Mesenteric fat pad (tissue), 1 donor: ENCODE results near the gene SPATA33. TPM values are rescaled to one million over a fixed set of nuclear protein-coding genes. Genes with fewer than 3 reads are reported as not detected.
"Not testable (repeated sequence)": the region's sequence is repeated elsewhere in the genome, so short reads cannot be mapped to it uniquely, and the experiment has no call there.

Experiments
- DNase-seq: peaks from one replicate; pipeline ENCODE4 v3.0.0-alpha.2; 2020; ENCODE audit warnings: low spot score
- total RNA-seq: library from RNA; stranded (reverse); fragmentation: NEBNext Ultra II Directional; extraction: Animal tissue kit (Norgen Biotek cat#: 25700); gene quantifications from one replicate; pipeline ENCODE4 v1.2.1, GENCODE V29; 2021
- donor health status: DM: yes; HTN: yes; CAD: no.

SPATA33 gene
- total RNA-seq, 1 donor from 2014 or later = 4.6 TPM

DNA sequence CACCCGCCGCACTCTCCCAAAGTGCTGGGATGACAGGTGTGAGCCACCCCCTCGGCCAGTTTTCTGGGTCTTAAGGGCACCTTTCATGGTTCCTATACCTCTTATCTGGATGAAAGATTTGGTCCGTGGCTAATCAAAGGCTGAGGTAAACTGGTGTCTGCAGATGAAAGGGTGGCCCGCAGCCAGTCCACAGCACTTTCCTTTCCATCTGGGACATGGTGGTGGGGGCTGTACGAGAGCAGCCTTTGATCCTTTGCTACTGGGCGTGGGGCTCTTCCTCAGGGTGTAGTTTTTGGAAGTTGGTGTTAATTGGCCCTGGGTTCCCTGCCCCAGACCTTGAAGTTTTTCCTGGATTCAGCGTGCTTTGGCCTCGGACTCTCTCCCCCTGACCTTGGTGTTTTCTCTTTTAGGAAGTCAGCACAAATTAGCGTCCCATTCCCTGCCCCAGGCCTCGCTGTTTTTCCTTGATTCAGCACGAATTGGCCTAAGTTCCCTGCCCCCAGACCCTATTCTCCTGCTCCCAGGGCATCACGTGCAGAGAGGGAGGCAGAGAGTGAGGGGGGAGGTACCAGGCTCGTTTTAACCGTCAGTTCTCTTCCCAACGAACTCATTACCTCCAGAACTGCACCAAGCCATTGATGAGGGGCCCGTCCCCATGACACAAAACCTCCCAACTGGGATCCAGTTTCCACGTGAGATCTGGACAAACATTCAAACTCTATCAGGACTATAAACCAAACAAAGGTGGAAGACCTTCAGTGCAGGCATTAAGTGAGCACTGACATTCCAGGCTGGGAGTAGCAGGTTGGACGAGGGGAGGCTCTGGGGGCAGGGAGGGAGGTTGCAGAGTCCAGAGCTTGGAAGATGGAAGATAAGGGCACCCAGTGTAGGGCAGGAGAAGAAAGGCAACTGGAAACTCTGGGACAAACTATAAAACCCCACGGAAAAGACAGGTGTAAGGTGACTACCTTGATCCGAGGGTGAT lies 32.6 kb upstream of the SPATA33 start:
- no peak for DNase-seq

DNA sequence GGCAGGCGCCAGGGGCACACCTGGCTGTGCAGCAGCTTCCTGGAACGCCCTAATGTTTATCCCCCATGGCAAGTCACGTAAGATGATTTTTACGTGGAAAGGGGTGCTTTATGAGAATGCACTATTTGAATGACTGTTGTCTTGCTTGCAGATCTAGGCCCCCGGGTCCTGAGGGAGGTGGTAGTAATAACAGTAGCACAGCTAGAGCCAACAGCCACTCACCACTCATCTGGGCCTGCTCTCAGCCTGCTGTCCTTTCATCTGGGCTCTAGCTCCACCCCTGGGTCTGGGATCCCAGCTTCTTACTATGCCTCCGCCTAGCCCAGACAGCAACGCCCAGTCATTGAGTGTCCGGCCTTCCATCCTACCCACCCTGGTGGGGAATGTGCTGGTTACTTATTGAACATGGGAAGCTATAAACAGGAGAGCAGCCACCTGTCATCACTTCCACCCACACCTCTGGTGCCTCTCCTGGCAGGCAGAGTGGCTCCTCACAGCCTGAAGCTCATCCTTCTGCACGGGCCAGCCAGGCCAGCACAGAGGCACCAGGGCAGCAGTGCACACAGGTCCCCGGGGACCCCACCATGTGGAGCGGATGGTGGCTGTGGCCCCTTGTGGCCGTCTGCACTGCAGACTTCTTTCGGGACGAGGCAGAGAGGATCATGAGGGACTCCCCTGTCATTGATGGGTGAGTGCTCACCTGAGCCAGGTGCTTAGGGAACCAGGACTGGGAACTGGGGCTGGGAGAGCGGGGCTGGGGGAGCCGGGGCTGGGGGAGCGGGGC lies 27.6 kb upstream of the SPATA33 start:
- DNase-seq = no peak

DNA sequence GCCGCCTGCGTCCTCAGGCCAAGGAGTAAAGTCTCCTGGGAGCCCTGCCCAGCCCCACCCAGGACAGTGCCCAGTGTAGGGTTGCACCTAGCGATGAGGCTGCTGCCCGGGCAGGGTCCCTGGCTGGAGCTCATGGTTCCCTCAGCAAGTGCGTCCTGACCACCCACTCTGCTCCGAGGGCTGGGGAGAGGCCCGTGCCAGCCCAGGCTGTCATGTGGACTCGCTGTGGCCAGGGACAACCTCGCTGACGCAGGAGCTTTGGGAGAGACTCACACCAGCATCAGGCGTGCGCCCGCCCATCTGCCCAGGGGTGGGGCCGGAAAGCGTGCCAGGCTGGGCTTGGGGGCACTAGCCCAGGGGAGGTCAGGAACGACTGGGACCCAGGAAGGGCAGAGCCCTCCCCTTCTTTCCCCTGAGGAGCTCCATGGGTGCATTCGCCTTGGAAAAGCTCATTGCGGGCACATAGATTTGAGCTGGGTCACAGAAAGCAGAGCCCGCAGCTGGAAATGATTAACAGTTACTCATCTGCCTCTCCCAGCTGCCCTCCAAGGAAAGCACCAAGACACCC lies 24.5 kb upstream of the SPATA33 start:
- no peak for DNase-seq

DNA sequence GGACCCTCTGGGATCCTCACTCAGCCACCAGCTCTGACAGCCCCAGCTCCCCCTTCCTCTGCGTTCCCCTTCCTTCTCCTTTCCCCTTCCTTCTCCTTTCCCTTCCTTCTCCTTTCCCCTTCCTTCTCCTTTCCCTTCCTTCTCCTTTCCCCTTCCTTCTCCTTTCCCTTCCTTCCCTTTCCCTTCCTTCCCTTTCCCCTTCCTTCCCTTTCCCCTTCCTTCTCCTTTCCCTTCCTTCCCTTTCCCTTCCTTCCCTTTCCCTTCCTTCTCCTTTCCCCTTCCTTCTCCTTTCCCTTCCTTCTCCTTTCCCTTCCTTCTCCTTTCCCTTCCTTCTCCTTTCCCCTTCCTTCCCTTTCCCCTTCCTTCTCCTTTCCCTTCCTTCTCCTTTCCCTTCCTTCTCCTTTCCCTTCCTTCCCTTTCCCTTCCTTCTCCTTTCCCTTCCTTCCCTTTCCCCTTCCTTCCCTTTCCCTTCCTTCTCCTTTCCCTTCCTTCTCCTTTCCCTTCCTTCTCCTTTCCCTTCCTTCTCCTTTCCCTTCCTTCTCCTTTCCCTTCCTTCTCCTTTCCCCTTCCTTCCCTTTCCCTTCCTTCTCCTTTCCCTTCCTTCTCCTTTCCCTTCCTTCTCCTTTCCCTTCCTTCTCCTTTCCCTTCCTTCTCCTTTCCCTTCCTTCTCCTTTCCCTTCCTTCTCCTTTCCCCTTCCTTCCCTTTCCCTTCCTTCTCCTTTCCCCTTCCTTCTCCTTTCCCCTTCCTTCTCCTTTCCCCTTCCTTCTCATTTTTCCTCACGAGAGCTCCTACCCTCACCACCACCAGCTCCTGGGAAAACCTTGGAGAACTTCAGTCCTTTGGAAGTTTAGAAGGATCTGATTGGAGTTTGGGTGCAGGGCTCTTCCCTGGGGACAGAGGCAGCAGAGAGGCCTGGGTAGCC lies 22.9 kb upstream of the SPATA33 start:
- DNase-seq = not testable (repeated sequence)

DNA sequence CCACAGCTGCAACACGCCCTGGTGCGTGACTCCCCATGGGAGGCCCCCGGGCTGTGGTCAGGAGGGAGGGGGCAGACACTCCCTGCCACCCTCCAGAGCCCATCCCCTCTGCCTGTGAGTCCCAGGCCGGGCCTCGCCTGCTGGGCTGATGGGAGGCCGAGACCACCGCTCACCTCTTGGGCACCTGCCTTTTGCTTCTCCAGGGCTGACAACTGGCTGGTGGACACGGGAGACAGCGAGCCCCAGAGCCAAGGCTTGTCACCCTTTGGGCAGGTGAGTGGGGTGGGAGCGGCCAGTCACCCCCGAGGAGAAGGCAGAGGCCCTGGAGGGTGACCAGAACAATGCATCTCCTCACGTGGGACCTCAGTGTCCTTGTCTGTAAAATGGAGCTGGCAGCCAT lies 21.0 kb upstream of the SPATA33 start:
- no peak for DNase-seq

DNA sequence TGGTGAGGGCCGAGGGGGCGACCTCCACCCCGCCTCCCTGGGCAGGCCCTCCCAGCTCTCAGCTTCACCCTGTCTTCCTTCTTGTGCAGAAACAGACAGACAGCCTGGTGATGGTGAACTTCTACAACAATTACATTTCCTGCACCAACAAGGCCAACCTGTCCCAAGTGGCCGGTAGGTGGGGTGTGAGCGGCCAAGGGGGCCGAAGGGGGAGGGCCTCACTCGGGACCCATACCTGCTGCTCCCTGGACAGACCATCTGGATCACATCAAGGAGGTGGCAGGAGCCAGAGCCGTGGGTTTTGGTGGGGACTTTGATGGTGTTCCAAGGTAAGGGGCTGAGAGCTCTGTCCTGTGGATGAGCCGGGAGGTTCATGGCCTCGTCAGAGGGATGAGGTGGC lies 20.3 kb upstream of the SPATA33 start:
- DNase-seq = no peak

DNA sequence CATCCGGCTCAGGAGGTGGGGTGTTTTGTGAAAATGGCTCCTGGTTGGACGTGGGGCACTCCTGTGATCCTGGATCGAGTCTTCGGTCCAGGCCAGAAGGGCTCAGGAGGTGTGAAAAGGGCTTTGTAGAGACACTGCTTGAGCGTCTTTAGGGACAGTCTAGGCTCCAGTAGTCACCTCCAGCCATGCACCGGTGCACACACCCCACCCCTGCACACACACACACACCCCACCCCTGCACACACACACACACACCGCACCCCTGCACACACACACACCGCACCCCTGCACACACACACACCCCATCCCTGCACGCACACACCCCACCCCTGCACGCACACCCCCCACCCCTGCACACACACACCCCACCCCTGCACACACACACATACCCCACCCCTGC lies 19.2 kb upstream of the SPATA33 start:
- DNase-seq = no peak

DNA sequence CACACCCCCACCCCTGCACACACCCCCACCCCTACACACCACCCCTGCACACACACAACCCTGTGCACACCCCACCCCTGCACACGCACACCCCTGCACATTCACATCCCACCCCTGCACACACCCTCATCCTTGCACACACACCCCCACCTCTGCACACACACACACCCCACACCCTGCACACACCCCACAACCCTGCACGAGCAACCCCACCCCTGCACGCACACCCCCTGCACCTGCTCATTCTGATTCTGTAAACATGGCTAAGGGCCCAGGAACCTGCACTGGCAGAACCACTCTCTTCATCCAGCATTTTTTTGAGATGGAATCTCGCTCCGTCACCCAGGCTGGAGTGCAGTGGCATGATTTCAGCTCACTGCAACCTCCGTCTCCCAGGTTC lies 18.3 kb upstream of the SPATA33 start:
- DNase-seq = no peak

DNA sequence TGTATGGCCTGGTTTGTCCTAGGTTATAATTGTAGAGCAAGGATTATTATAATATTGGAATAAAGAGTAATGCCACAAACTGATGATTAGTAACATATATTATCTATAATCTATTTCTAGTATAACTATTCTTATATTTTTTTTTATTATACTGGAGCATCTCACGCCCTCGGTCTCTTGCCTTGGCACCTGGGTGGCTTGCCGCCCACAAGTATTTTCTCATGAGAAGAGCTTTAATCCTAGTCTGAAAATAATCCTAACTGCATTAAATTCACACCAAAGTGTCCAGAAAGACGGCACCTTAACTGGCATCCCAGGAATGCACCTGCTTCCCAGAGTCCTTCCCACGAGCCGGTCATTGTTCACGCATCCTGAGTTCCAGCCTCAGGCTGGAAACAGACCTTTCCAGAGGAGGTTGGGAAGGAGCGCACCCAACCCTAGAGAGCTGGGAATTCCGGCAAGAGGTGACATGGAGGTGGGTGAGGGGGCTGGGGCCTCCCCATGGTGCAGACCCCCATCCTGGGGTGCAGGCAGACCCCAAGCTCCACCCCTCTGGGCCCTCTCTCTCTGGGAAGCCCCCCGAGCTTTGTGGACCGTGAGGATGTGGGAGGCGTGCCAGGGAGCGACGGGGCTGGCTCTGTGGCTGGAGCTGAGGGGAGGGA lies 16.0 kb upstream of the SPATA33 start:
- no peak for DNase-seq

DNA sequence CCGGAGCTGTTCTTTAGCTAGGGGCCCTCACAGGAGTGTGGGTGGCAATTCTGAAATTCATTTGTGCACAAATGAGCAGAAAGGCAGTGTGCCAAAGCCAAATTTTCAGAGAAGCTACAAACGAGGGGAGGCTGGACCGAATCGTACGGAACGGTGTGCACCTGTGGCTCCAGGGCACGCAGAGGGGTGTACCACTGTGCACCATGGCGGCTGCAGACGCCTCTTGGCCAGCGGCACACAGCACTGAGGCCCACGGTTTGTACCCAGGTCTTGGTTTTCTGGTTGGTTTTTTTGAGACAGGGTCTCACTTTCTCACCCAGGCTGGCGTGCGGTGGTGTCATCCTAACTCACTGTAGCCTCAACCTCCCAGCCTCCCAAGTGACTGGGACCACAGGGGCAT lies 15.1 kb upstream of the SPATA33 start:
- DNase-seq = no peak

DNA sequence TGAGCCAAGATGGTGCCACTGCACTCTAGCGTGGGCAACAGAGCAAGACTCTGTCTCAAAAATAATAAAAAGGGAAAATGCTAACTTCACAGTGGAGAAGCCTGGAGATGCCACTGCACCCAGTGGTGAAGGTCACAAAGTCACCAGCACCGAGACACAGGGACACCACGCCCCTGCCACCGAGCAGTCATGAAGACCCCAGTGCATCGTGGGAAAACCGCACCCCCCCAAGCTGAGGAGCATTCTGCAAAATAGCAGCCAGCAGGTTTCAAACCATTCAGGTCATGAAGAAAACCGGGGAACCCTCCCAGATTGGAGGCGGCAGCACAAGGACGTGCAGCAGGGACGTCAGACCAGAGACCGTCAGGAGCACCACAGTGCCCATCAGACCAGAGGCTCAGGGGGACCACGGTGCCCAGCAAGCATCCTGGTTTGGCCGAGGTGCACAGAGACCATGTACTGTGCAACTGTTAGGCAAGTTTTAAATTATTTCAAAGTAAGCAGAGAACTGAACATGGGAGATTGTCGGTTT lies 13.8 kb upstream of the SPATA33 start:
- DNase-seq = no peak

DNA sequence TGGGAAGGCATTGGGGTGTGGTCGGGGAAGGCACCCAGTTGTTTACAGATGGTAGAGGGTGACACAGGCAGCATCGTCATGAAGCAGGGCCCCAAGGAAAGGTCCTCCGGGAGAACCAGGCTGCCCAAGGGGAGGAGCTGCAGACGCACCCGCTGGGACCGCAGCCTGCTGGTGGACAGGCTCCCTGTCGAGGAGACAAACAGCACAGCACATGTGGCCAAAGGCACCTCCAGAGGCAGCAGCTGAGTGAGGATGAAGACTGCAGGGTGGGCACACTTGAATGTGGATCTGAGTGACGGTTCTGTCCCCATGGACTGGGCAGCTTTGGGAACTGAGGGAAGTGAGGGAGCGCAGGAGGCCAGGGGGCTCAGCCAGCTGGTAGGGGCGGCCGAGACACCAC lies 12.5 kb upstream of the SPATA33 start:
- DNase-seq = no peak

DNA sequence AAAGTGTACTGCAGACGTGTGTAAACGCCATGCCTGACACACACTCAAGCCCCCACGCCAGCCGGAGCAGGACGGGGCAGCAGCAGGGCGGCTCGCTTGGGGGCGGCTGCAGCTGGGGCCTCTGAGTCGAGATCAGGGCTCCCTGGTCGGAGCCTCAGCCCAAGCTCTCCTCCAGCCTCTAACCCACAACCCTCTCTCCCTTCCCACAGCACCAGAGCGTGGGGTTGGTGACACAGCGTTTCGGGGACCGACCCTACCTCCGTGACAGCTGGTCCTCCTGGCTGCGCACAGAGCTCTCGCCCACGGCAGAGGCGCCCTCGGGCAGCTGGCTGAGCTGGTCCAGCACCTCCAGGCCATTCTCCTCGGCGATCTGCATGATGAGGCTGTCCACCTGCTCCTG lies 11.4 kb upstream of the SPATA33 start:
- DNase-seq = no peak

DNA sequence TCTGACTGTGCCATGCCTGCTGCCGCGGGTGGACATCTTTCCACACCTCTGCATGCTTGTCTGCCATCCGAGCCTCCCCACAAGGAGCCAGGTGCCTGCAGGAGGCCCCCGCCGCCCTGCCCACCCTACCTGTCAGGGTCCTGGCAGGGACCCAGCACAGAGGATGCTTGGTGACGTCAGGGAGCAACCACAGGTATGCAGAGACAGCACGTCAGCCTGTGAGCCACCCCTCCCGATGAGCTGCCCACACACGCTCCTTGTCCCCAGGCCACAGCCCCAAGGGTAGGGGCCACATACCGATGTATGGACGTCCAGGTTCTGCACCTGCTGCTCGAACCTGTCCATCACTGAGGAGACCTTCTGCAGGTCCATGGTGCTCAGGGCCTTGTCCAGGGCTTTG lies 10.7 kb upstream of the SPATA33 start:
- DNase-seq = no peak

DNA sequence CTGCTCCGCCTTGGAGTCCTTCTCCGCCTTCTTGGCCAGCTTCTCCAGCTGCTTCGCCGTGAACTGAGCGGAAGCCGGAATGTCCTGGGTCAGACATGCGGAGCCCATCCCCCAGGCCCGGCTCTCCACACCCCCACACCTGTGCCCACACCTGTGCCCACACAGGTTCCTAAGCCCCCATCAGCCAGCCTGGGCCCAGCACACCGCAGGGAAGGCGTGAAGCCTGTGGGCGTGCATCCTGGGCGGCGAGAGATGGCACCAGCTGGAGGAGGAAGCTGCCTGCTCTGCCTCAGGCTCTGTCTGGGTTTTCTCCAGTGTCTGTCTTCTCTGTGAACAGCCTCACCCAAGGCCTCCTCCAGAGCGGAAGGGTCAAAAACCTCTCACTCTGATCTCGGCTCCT lies 6.1 kb upstream of the SPATA33 start:
- DNase-seq = no peak

DNA sequence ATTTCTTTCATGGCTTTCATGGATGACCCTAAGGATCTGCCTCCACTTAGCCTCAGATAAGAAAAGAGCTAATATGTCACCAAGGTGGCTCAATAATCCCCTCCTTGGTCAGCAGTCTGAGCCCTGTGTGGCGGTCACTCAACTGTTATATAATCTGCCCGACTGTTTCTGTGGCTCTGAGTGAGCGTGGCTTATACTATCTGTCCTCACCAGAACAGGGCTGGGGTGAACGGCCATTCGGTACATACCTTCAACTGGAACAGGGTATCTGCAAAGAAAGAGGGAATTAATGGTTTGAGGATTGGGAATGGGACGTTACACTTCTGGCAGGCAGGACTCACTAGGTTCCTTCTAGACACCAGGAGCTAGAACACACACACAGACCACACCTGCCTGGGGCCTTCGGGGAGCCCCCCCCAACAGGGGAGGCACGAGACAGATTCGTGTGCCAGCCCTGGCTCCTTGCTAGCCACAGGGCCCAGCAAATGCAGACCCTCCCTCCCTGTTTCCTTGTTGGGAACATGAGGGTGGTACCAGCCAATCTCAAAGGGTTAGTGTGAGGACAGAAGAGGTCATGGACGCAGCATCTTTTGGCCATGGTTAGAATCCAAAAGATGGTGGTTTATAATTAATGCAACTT lies 3.9 kb upstream of the SPATA33 start:
- no peak for DNase-seq

DNA sequence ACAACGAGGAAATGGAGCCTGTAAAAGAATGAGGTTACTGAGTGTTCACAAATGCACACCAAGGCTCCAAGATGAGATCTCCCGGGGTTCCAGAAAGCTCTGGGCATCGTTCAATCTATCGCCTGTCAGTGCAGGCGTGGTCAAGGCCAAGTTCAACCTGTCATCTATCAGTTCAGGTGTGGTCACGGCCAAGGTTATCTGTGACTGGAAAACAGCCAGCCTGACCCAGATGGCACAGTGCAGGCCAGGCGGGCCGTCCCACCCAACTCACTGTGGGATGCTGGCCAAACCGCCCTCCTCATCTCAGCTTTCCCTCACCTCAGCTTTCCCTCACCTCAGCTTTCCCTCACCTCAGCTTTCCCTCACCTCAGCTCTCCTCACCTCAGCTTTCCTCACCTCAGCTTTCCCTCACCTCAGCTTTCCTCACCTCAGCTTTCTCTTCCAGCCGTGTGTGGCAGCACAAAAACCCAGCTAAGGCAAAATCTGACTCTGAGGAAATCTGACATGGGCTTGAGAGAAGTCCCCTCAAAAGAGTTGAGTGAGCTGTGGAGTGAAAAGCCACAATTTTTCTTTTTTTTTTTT lies 2.5 kb upstream of the SPATA33 start:
- no peak for DNase-seq

DNA sequence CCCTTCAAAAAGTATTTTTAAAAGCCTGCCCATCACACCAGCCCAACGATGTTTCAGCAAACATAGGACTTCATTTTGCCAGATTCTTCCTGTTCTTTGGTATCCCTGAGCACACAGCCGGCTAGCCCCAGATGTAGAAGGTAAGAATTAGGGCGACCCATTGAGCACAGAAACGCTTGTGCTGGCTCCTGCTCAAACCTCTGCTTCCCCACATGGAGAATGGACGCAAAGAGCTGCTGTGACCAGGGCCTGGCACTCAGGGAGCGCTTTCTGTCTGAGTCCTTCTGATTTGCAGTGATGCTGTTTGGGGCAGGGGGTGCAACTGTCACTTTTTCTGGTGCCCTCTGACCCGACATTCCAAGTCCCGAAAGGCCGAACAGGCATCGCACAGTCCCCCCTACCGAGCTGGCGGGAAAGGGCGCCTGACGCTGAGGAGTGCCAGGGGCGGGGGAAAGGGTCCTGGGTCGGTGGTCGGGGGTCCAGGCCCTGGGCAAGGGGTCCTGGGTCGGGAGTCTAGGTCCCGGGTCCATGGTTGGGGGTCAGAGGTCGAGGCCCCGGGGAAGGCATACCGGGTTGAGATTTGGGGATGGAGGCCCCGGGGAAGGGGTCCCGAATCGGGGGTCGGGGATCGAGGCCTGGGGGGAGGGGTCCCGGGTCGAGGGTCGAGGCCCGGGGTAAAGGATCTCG lies 1.1 kb upstream of the SPATA33 start:
- DNase-seq = no peak
